Measurements from ENCODE around the gene DUSP11.
A peak's percentile ranks its signal among the peaks of the same experiment; 100 is the strongest.
"Not testable (repeated sequence)": the region's sequence is repeated elsewhere in the genome, so short reads cannot be mapped to it uniquely, and the experiment has no call there.

The DUSP11 gene

DNA sequence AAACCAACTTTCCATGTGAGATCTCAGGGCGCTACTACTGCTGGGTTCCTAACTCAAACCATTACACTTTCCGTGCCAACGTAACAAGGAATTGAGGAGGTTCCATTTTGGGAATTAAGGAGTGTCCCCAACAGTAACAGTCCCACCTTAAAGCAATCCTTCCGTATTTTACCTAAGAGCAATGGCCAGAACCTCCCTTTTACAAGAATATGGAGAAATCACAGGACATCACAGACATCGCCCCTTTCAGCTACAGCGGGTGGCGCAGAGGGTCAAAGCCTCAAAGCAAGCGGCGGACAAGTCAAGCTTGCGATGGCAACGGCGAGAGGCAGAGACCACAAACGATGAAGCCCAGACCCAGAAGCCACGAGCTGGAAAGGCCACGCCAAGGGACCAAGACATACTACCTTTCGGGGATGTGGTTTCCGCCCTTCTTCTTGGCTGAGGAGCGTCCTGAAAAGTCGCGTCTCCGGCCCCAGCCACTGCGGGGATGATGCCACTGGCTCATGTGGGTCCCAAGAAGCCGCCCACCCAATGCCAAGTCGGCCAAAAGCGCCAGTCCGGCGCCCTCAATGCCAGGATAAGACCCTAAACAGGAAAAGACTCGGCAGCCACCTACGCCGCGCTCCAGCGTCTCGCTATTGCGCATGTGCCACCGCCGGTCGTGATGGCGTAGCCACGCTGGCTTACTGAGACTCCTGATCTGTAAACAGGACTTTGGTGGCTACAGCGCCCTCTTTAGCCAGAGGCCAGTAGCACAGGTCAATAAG, at the start of gene DUSP11:
Gene DUSP11 (minus strand): TSS at position 637 of the 770 bp plus-strand sequence. CDS start 129 bp downstream, at position 508.
- peak; percentile 95 to 98 for DNase-seq (ENCODE audit: low read depth in 2 of 2)

DNA sequence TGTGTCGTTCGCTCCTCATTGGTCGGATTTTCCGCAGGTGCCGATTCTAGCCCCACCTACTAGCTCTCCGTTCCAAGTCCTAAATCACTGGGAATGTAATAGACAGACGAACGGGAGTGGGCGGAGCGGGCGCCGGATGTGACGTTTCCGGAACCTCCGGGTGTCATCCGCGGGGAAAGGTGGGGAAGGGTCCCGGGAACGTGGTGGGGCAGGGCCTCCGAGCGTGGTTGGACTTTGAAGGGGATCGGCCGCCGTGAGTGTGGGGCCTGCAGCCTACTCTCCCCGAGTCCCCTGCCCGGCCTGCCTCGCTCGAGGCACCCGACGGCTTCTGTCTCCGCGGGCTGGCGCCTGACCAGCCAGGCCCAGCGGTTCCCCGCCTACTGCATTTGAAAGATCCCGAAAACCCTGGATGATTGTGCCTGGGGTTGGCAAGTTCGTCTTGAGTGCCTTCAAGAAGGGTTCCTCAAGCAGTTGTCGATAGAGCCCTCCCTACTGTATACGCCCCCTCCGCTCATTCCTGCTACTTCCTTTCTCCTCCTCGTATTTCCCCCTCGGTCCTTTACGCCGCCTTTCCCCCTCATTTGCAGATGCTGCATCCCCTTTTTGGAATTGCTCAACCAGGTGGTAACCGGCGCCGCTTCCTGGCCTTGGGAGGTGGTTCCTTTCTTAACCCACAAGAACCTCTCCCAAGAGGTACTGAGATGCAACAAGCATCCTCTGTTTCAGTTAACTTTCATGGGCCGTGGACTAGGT, 49.1 kb upstream of the DUSP11 start, which contains the start of gene STAMBP:
Gene STAMBP (plus strand): TSS at position 144 of the 753 bp plus-strand sequence. CDS start 1,896 bp downstream, outside the sequence.
- DNase-seq (ENCODE audit: low read depth in 2 of 2): peak; percentile 76 to 85

DNA sequence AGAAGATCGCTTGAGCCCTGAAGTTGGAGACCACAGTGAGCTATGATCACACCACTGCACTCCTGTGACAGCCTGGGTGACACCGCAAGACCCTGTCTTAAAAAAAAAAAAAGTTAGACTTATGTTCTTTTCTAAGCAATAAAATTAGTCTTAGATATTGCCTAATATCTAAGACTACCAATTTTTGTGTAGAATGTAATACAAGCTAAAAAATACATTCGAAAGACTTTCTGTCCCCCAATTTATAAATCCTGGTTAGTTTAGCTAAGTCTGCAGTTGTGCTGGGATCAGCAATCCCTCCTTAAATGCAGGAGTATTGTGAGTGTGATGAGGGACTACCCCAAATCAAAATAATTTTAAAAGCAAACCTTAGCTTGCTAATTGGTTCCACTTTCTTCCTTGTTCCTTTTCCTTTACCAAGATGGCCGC, 48.5 kb upstream of the DUSP11 start:
- no peak for DNase-seq (ENCODE audit: low read depth in 2 of 2)

DNA sequence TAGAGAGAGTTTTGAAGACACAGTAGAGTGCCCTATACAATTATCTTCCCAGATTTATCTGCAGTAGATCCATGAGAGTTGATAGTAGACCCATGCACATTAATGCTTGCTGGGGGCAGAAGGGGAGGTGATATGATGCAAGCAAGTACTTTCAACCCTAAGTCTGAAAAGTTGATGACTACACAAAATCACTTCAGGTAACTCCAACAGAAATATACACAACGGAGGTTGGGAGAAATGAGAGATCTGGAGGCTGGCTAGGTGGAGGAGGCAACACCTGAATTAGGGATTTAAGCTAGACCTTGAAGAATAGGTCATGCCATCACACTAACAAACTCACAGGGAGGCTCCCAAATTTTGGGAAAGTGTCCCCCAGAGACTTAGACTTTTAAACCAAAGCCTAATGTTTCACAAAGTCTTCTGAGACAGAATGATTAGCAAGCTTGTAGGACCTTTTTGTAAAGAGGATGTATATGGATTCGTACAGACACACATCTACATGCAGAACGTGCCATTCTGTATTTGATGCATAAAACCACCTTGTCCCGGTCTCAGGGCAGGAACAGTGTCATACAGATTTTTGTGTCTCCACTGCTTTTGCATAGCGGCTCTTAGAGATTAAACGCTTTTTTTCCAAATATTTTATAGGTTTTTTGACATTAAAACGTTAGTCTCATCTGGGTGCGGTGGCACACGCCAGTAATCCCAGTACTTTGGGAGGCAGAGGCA, 47.9 kb upstream of the DUSP11 start:
- DNase-seq (ENCODE audit: low read depth in 2 of 2): no peak

DNA sequence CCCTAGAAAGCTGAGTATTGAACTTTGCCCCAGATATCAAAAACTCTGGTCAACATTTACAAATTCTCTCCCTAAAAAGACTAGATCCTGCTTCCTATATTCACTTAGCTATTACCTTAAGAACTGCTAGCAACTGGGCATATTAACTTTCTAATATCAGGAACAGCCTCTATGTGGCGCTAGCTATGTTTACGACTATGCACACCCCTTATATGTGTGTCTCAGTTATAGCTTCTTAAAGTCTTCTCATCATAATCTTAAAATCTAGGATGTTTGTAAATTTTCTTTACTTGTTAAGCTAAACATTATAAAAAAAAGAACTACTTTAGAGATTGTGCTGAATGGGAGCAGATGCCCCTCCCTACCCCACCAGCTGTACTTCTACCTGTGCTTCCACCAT, 47.1 kb upstream of the DUSP11 start:
- no peak for DNase-seq (ENCODE audit: low read depth in 2 of 2)

DNA sequence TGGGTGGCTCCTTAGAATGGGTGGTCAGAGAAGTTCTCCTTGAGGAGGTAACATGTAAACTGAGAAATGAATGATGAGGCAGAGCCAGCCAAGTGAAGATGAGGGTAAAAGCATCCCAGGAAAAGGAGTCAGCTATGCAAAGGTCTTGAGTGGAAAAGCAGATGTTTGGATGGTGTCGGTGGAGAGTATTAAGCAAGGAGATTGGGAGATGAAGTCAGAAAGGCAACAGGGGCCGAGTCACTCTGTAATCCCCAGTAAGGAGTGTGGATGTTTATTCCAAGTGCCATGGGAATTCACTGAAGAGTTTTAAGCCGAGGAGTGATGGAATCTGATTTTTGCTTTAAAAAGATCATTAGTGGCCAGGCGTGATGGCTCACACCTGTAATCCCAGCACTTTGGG, 45.5 kb upstream of the DUSP11 start:
- no peak for DNase-seq (ENCODE audit: low read depth in 2 of 2)

DNA sequence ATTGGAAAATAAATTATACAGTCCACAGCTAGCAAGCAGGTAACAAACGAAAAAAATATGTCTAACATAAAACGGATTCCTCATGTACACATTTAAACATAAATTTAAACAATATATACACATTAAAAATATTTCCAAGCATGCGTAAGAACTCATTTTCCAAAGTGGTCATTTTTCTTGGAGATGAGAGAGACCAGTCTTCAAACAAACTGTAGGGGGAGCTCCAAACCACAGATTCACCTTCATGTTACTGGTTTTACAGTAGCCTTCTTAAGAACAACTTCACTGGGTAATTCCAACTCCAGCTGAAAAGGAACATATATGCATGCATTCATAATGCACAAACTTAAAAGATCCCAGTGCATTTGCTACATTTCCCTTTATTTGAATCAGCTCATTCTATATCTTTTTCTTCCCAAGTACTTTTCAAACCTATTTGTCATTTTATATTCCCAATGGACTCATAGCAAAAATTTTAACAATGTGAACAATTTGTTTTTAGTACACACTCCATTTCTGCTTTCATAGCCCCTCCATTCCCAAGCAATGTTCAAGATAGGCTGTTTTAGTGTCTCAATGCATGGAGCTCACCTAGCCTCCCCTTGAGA, 44.1 kb upstream of the DUSP11 start:
- DNase-seq (ENCODE audit: low read depth in 2 of 2): peak in 1 of 2 donors; percentile 39

DNA sequence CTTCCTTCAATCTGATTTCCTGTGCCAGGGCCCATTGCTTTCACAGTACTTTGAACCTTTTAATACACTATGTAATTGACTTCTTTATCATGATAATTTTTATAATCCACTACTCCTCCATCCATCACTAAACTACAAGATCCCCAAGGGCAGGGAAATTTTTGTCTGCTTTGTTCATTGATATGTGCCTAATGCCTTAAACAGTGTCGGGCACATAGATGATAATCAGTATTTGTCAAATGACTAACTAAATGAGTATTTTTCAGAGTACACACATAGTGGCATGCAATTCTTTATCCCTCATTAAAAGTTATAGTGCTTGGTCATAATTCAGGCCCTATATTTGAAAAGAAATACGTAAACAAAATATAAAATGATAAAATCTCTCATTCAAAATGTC, 43.5 kb upstream of the DUSP11 start:
- DNase-seq (ENCODE audit: low read depth in 2 of 2): no peak

DNA sequence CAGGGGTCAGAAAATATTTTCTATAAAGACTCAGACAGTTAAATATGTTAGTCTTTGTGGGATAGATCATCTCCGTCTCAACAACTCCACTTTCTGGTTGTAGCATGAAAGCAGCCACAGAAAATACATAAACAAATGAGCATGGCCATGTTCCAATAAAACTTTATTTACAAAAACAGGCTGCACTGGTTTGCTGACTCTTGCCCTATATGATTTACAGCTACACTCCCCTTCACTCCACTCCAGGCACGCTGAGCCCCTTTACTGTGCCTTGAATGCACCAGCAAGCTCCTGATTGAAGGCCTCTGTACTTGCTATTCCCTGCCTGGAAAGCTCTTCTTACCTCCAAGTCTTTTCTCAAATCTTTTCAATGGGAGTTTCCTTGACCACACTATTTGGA, 43.1 kb upstream of the DUSP11 start:
- no peak for DNase-seq (ENCODE audit: low read depth in 2 of 2)

DNA sequence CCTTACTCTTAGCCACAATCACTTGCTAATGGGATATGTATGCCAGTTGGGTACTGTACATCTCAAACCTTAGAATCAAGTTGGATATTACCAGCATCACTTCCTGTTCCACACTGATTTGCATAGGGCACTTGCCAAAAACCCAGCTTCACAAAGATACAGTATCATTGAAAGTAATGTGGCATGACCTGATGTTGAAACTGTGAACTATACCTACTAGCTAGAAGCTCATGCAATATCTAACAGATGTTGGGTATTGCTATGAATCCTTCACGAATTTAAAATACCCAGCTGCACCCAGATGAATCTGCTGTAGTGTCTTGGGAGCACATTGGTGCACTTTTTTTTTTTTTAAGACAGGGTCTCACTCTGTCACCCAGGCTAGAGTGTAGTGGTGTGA, 42.4 kb upstream of the DUSP11 start:
- DNase-seq (ENCODE audit: low read depth in 2 of 2): no peak

DNA sequence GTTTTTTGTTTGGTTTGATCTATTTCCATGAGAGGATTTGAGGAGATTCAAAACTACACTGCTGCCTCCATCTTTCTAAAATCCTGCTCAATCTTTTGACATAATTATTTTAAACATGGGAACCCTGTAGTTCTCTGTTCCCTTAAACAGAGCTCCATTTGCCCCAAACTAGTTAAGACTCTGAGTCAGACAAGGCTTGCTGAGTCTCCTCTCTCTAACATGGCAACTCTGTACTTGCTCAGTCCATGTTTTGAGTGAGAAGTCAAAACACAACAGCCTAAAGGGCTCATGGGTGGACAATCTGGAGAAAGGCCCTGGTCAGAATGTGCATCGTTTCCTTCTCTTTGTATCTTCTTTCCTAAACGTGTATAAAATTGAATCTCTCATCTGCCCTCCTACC, 41.8 kb upstream of the DUSP11 start:
- no peak for DNase-seq (ENCODE audit: low read depth in 2 of 2)

DNA sequence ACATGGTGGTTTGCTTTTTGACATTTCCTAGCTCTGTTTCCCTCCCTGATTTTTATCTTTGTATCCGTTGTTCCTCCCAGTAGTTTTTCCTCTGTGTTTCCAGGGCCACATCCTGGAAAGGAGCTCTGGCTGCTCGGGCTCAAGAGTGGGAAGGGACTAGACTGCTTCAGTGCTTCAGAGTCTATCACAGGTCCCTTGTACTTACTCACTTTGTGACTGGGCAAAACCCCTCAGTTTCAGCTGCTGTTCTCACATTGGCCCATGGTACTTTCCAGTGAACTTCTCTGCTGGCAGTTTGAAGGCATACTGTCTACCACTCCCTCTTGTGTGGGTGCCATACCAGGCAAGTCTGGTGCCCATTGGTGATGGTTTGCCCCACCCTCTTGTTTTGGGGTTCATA, 41.3 kb upstream of the DUSP11 start:
- no peak for DNase-seq (ENCODE audit: low read depth in 2 of 2)

DNA sequence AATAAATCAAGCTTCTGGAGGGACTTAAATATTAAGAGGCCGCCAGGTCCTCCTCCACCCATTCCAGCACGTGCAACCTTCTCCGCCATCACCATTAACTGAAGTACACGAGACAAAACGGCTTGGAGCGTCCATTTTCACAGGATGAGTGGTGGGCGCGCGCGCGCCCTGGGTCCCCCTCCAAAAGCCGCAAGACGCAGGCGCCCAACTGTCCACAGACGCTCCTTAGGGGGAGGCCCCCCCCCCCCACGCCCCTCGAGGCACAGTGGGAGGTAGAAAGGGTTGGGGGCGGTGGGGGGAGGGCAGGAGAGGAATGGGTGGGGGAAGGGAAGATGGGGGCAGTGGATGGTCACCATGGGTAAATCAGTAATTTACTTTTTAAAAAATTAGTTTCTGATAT, 38.4 kb upstream of the DUSP11 start:
- DNase-seq (ENCODE audit: low read depth in 2 of 2): no peak

DNA sequence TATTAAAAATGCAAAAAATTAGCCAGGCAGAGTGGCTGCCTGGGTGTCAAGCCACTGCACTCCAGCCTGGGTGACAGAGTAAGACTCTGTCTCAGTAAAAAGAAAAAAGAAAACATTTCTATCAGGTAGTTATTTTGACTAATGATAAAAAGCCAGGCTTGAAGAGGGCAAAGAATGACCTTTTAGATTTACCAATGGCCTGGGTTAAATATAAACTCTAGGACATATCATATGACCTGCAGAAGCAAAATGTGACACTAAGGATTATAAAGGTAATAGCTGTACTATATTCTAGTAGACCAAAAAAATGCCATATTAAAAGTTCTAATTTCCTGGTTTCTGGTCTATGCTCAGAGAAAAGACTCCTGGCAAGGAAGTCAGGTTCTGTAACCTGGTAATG, 32.7 kb upstream of the DUSP11 start:
- no peak for DNase-seq (ENCODE audit: low read depth in 2 of 2)

DNA sequence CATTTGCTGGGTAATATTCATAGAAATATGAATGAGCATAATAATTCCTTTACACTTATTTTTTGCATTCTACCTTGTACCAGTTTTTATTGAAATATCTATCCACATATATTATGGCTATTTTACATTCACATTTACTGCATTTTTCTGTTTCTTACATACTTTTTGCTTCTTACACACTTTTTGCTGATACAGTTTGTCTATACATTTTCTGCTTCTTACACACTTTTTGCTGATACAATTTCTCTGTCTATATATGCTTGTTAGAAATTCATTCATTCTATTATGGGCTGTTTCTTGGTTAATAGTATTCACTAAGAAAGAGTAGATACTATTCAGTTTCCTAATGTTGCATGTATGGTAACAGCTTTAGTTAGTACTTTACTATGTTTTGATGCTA, 32.0 kb upstream of the DUSP11 start:
- DNase-seq (ENCODE audit: low read depth in 2 of 2): no peak

DNA sequence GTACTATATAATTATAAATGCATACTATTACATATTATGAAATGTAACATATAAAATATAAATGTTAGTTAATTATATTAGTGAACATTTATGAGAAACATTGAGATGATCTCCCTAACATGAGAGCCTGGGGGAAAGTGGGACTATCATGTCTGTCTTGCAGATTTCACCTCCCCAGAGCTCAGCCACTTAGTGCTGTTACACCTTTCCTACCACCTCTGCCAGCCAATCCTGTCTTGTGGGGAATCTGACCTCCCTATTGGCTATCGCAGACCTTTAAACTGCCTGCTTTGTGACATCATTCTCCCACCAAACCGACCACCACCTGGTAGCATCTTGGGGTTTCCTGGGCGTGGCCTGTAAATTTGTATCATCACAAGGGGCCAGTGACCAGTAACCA, 4.0 kb upstream of the DUSP11 start, which contains the start of gene C2orf78:
Gene C2orf78 (plus strand): TSS at position 301 of the 400 bp plus-strand sequence. CDS start 127 bp downstream, outside the sequence.
- DNase-seq (ENCODE audit: low read depth in 2 of 2): not testable (repeated sequence)

DNA sequence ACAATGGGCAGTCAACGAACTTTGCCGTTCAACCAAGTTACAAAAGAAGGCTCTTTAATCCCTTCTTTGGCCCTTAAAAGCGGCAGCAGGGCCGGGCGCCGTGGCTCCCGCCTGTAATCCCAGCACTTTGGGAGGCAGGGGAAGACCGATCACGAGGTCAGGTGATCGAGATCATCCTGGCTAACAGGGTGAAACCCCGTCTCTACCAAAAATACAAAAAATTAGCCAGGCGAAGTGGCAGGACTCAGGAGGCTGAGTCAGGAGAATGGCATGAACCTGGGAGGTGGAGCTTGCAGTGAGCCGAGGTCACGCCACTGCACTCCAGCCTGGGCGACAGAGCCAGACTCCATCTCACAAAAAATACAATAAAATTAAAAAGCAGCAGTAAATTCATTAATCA, 3.5 kb upstream of the DUSP11 start:
- DNase-seq (ENCODE audit: low read depth in 2 of 2): not testable (repeated sequence)

DNA sequence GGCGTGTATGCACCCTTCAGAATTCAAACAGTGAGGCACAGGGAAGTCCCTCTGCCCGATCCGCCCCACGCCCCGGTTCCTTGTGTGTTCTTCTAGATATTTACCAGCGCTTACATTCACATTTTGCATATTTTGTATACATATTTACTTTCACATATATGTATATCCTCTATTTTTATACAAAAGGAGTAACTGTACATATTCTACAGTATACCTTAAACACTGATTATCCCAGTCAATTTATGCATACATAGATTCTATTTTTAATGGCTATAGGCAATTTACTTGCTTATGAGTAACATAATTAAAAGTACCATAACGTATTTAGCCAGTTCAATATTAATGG, 307 bp upstream of the DUSP11 start:
- no peak for DNase-seq (ENCODE audit: low read depth in 2 of 2)

DNA sequence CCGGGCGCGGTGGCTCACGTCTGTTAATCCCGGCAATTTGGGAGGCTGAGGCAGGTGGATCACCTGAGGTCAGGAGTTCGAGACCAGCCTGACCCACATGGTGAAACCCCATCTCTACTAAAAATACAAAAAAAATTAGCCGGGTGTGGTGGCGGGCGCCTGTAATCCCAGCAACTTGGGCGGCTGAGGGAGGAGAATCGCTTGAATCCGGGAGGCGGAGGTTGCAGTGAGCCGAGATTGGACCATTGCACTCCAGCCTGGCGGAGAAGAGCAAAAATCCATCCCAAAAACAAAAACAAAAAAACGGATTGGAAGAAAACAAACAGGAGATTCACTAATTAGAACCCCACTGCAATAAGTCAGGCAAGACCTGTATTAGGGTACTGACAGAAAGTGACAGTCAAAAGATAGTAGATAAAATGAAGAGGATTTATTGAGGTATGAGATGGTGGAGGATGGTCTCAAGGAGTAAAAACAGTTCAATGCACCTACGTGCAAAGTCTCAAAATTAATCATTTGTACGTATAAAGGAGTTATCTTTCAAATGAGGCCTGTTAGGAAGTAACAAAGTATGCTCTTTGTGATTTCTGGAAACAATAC, 936 bp downstream of the DUSP11 start:
- not testable (repeated sequence) for DNase-seq (ENCODE audit: low read depth in 2 of 2)

DNA sequence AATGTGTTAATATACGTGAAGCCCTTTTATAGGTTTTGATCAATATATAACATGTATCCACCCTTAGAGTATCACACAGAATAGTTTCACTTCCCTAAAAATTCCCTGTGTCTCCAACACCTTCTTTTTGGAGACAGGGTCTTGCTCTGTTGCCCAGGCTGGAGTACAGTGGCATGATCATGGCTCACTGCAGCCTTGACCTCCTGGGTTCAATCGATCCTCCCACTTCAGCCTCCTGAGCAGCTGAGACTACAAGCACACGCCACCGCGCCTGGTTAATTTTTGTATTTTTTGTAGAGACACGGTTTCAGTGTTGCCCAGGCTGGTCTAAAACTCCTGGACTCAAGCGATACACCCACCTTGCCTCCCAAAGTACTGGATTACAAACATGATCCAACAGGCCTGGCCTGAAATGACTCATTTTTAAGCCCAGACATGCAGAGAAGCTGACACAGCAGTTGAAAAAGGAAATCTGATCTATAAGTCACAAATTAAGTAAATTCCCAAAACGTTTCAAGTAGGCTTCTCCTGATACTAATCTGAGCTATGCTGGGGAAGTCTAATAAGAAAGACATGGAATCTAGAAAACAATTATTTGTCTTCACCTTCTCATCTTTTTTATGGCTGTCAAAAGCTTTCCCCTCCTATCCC, 2.9 kb downstream of the DUSP11 start:
- DNase-seq (ENCODE audit: low read depth in 2 of 2): no peak

DNA sequence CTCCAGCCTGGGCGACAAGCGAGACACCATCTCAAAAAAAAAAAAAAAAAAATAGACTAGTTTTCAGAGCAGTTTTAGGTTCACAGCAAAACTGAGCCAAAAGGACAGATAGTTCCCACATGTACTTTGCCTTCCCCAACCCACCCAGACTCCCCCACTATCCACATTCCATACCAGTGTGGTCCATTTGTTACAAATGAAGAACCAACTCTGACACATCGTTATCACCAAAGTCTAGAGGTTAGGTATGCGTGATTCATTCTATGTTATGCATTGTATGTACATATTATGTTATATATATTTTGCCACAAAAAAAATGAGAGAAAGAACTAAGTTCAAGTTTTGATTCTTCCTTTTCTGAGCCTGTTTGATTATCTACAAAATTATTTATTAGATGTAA, 3.5 kb downstream of the DUSP11 start:
- DNase-seq (ENCODE audit: low read depth in 2 of 2): no peak
